Activated CD8-positive, alpha-beta memory T cell treated with anti-CD3 and anti-CD28 coated beads, Interleukin-2, amount 10 ng/mL, durations not matched to agents 7 days and 5 days (primary cell): Measurements from ENCODE around the gene CNKSR3. TPM values are rescaled to one million over a fixed set of nuclear protein-coding genes. Genes with fewer than 3 reads are reported as not detected.

ENCODE experiments used
- ATAC-seq: fragments of 150-1000 bp; cut with Tn5 transposase; one replicate; pipeline ENCODE4 v1.10.0; 2021; ENCODE audit warnings: moderate library complexity
- CTCF ChIA-PET: fragments of 350-600 bp; sonication (Branson Sonifier 250); formaldehyde crosslinking; loops from one replicate; lab custom pipeline; 2021; ENCODE audit warnings: antibody characterized with exemption; lab: Charles Lee
- DNase-seq: peaks from one replicate; pipeline ENCODE4 v3.0.0-alpha.2; 2020
- H3K27ac Mint-ChIP-seq: one replicate; pipeline ENCODE4 v1.8.0; 2021; ENCODE audit warnings: mild to moderate bottlenecking, mixed read lengths
- H3K27me3 Mint-ChIP-seq: one replicate; pipeline ENCODE4 v1.8.0; 2021; ENCODE audit warnings: mixed read lengths
- H3K36me3 Mint-ChIP-seq: one replicate; pipeline ENCODE4 v1.8.0; 2021; ENCODE audit warnings: mild to moderate bottlenecking, mixed read lengths
- H3K4me1 Mint-ChIP-seq: one replicate; pipeline ENCODE4 v1.8.0; 2021; ENCODE audit warnings: mixed read lengths
- H3K4me3 Mint-ChIP-seq: one replicate; pipeline ENCODE4 v1.8.0; 2021; ENCODE audit warnings: mild to moderate bottlenecking, moderate library complexity, mixed read lengths
- H3K9me3 Mint-ChIP-seq: one replicate; pipeline ENCODE4 v1.8.0; 2022; ENCODE audit warnings: low read depth, mixed read lengths
- total RNA-seq, 2 experiments: library from RNA; stranded (reverse); gene quantifications; one replicate each; pipeline ENCODE4 v1.2.3, GENCODE V29; 2021

The CNKSR3 gene
- total RNA-seq, 2 experiments from 2014 or later = not detected

- H3K4me3 Mint-ChIP-seq = no peak overlapping the region
- CTCF ChIA-PET = no interaction called here
- no peaks in the 10 kb centered on the region for H3K4me1 Mint-ChIP-seq
- H3K27ac Mint-ChIP-seq = no peak overlapping the region
- H3K27me3 Mint-ChIP-seq = peaks cover 2% of the 10 kb centered on the region
- H3K36me3 Mint-ChIP-seq = no peaks in the 10 kb centered on the region
- no peak for ATAC-seq
- no peak for DNase-seq
- H3K9me3 Mint-ChIP-seq = no peaks in the 10 kb centered on the region
These were observed 75.0 kb downstream of the CNKSR3 start for GRCh38 chr6:154435400-154435945.

GRCh38 chr6:154434662-154435061 is 75.8 kb downstream of the CNKSR3 start:
- no peaks in the 10 kb centered on the region for H3K36me3 Mint-ChIP-seq
- H3K4me3 Mint-ChIP-seq = no peak overlapping the region
- H3K9me3 Mint-ChIP-seq = no peaks in the 10 kb centered on the region
- ATAC-seq (no peak), DNase-seq (no peak)
- no peaks in the 10 kb centered on the region for H3K4me1 Mint-ChIP-seq
- peaks cover 2% of the 10 kb centered on the region for H3K27me3 Mint-ChIP-seq
- CTCF ChIA-PET = no interaction called here
- no peak overlapping the region for H3K27ac Mint-ChIP-seq

GRCh38 chr6:154433477-154434241 is 76.8 kb downstream of the CNKSR3 start:
- Mint-ChIP-seq H3K27ac (no peak overlapping the region), H3K4me1 (no peaks in the 10 kb centered on the region), H3K27me3 (peaks cover 2% of the 10 kb centered on the region), H3K9me3 (no peaks in the 10 kb centered on the region), H3K36me3 (no peaks in the 10 kb centered on the region), H3K4me3 (no peak overlapping the region)
- ATAC-seq (no peak), DNase-seq (no peak)
- CTCF ChIA-PET = no interaction called here

- no peaks in the 10 kb centered on the region for H3K9me3 Mint-ChIP-seq
- no peak overlapping the region for H3K4me3 Mint-ChIP-seq
- DNase-seq = no peak
- H3K36me3 Mint-ChIP-seq = no peaks in the 10 kb centered on the region
- peaks cover 2% of the 10 kb centered on the region for H3K27me3 Mint-ChIP-seq
- CTCF ChIA-PET = no interaction called here
- ATAC-seq = no peak
- H3K4me1 Mint-ChIP-seq = no peaks in the 10 kb centered on the region
- H3K27ac Mint-ChIP-seq = no peak overlapping the region
These were observed 77.7 kb downstream of the CNKSR3 start for GRCh38 chr6:154432533-154433476.

- Mint-ChIP-seq H3K27ac (no peak overlapping the region), H3K9me3 (no peaks in the 10 kb centered on the region), H3K4me3 (no peak overlapping the region), H3K4me1 (no peaks in the 10 kb centered on the region), H3K36me3 (no peaks in the 10 kb centered on the region), H3K27me3 (peaks cover 4% of the 10 kb centered on the region)
- ATAC-seq (no peak), DNase-seq (no peak)
- CTCF ChIA-PET = no interaction called here
These were observed 80.0 kb downstream of the CNKSR3 start for GRCh38 chr6:154430481-154430919.

- Mint-ChIP-seq H3K4me1 (no peaks in the 10 kb centered on the region), H3K27ac (no peak overlapping the region), H3K9me3 (no peaks in the 10 kb centered on the region), H3K4me3 (no peak overlapping the region), H3K27me3 (peaks cover 4% of the 10 kb centered on the region), H3K36me3 (no peaks in the 10 kb centered on the region)
- no peak for ATAC-seq
- CTCF ChIA-PET = no interaction called here
- DNase-seq = no peak
These were observed 80.8 kb downstream of the CNKSR3 start for GRCh38 chr6:154429711-154430110.

GRCh38 chr6:154428897-154429296 is 81.6 kb downstream of the CNKSR3 start:
- Mint-ChIP-seq H3K36me3 (no peaks in the 10 kb centered on the region), H3K27me3 (peaks cover 4% of the 10 kb centered on the region), H3K9me3 (no peaks in the 10 kb centered on the region), H3K4me1 (no peaks in the 10 kb centered on the region), H3K4me3 (no peak overlapping the region), H3K27ac (no peak overlapping the region)
- CTCF ChIA-PET = no interaction called here
- ATAC-seq (no peak), DNase-seq (no peak)

- ATAC-seq (no peak), DNase-seq (no peak)
- no peak overlapping the region for H3K4me3 Mint-ChIP-seq
- no peak overlapping the region for H3K27ac Mint-ChIP-seq
- H3K4me1 Mint-ChIP-seq = no peaks in the 10 kb centered on the region
- H3K9me3 Mint-ChIP-seq = no peaks in the 10 kb centered on the region
- no peaks in the 10 kb centered on the region for H3K36me3 Mint-ChIP-seq
- H3K27me3 Mint-ChIP-seq = peaks cover 4% of the 10 kb centered on the region
- CTCF ChIA-PET = no interaction called here
These were observed 83.0 kb downstream of the CNKSR3 start for GRCh38 chr6:154427446-154427845.

GRCh38 chr6:154426997-154427396 is 83.5 kb downstream of the CNKSR3 start:
- Mint-ChIP-seq H3K9me3 (no peaks in the 10 kb centered on the region), H3K27ac (no peak overlapping the region), H3K4me1 (no peaks in the 10 kb centered on the region), H3K36me3 (no peaks in the 10 kb centered on the region), H3K4me3 (no peak overlapping the region), H3K27me3 (peaks cover 4% of the 10 kb centered on the region)
- CTCF ChIA-PET = no interaction called here
- ATAC-seq (no peak), DNase-seq (no peak)

- H3K27me3 Mint-ChIP-seq = peaks cover 4% of the 10 kb centered on the region
- CTCF ChIA-PET = no interaction called here
- no peak overlapping the region for H3K4me3 Mint-ChIP-seq
- no peaks in the 10 kb centered on the region for H3K36me3 Mint-ChIP-seq
- no peaks in the 10 kb centered on the region for H3K9me3 Mint-ChIP-seq
- no peak for ATAC-seq
- no peaks in the 10 kb centered on the region for H3K4me1 Mint-ChIP-seq
- H3K27ac Mint-ChIP-seq = no peak overlapping the region
- DNase-seq = no peak
These were observed 85.5 kb downstream of the CNKSR3 start for GRCh38 chr6:154425034-154425433.

GRCh38 chr6:154414021-154414813 is 96.3 kb downstream of the CNKSR3 start:
- CTCF ChIA-PET = no interaction called here
- DNase-seq (no peak), ATAC-seq (no peak)
- H3K4me1 Mint-ChIP-seq = peaks cover 6% of the 10 kb centered on the region
- peaks cover 17% of the 10 kb centered on the region for H3K27me3 Mint-ChIP-seq
- H3K27ac Mint-ChIP-seq = no peak overlapping the region
- no peaks in the 10 kb centered on the region for H3K9me3 Mint-ChIP-seq
- H3K36me3 Mint-ChIP-seq = no peaks in the 10 kb centered on the region
- no peak overlapping the region for H3K4me3 Mint-ChIP-seq

- no peak overlapping the region for H3K4me3 Mint-ChIP-seq
- no peaks in the 10 kb centered on the region for H3K9me3 Mint-ChIP-seq
- CTCF ChIA-PET = no interaction called here
- DNase-seq (no peak), ATAC-seq (no peak)
- H3K36me3 Mint-ChIP-seq = no peaks in the 10 kb centered on the region
- H3K27ac Mint-ChIP-seq = no peak overlapping the region
- H3K27me3 Mint-ChIP-seq = peaks cover 17% of the 10 kb centered on the region
- H3K4me1 Mint-ChIP-seq = peaks cover 6% of the 10 kb centered on the region
These were observed 98.2 kb downstream of the CNKSR3 start for GRCh38 chr6:154412106-154412820.
